GM19463 (cell line): Measurements from ENCODE around the gene PRPF38B.
"Not testable (repeated sequence)": the region's sequence is repeated elsewhere in the genome, so short reads cannot be mapped to it uniquely, and the experiment has no call there.

Source experiments
- ATAC-seq: cut with Tn5 transposase; IDR thresholded peaks from one replicate; pipeline ENCODE4 v1.9.1; 2021; ENCODE audit warnings: mild to moderate bottlenecking, moderate library complexity; ENCODE audit not compliant: unreplicated experiment

Gene PRPF38B

GRCh38 chr1:108679586-108680213 lies 12.4 kb upstream of the PRPF38B start:
- ATAC-seq = no peak

- ATAC-seq = not testable (repeated sequence)
Measured at GRCh38 chr1:108681701-108682100, 10.4 kb upstream of the PRPF38B start.

DNA sequence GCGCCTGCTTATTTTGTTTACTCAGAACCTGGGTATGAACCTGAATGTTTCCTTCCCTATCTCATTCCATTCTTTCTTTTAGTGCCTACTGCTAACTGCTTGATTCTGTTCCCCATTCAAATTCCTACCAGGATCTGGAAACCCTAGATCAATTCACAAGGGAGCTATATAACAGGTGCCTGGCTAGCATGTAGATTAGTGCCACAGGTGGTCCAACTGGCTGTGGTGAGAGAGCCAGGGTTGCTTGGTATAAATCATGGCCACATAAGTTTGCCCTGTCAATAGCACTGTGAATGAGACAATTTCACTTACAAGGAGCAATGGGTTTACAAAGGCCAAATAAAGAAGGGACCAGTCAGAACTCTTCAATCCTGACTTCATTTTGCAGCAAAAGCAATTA lies 6.6 kb upstream of the PRPF38B start:
- ATAC-seq = no peak

GRCh38 chr1:108686614-108687313 lies 5.3 kb upstream of the PRPF38B start:
- ATAC-seq = no peak

DNA sequence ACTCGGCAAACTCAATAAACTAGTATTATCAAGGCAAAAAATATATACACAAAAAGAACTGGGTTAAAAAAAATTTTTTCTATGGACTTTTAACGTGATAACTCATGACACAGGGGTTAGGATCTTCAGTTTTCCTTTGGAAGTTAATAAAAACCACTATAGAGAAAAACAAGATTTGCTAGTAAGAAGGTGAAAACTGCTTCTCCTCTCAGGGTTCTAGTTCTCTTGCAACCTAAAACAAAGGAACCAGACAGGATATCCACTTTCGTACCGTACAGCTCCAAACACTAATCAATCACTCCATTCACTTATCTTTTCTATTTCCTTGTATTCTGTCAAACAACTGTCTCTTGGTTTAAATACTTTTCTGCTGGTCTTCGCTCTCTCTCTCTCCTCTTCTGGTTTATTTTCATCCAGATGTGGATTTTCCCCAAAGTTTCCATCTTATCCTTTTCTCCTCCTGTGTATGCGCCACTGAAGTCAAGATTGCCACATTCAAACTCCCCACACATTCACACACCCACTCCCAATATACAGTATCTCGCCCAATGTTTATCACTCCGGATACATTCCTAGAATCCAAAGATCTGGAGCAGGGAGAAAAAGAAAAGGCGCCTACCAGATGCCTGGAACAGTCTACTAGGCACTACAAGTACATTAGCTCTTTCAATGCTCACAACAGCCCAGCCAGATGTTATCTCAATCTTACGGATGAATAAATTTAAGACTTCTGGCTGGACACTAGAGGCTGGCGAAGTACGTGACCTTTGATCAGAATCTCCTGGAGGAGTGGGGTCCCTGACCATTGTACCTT lies 775 bp upstream of the PRPF38B start:
- ATAC-seq = no peak

DNA sequence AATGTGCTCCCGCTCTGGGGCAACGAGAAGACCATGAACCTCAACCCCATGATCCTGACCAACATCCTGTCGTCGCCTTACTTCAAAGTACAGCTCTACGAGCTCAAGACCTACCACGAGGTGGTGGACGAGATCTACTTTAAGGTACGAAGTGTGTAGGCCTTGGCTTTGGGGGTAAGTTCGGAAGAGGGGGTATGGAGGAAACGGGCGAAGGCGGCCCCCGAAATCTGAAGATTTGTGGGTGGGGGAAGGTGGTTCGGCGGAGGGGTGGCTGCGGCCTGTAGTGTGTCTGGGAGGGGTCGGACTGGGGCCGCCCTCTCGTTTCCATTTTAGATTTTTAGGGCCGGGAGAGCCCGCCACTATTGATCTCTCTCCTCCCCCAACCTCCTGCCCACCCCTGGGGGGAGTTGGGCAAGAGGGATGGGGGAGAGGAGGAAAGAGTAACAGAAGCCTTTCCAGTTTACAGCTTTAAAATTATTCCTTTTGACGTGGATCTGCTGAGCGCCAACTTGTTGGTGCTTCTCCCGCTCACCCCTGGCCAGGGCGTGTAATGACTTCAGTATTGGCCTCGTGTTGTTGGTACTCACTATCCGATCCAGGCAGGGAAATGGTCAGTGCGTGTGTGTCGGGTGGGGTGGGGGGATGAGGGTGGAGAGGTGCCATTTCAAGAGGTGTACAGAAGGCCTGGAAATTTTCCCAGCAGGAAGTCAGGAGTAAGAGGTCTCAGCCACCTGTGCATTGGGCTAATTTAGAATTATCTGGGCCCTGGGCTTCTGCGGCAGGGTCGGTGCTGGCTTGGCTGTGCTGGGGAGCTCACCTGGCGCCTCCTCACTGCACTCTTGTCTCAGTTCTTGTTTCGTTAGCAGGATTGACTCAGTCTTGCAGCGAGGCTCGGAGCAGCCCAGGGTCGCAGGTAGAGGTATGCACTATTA lies 880 bp downstream of the PRPF38B start:
- peak; percentile 50 for ATAC-seq

GRCh38 chr1:108695535-108695934 lies 3.4 kb downstream of the PRPF38B start:
- no peak for ATAC-seq

DNA sequence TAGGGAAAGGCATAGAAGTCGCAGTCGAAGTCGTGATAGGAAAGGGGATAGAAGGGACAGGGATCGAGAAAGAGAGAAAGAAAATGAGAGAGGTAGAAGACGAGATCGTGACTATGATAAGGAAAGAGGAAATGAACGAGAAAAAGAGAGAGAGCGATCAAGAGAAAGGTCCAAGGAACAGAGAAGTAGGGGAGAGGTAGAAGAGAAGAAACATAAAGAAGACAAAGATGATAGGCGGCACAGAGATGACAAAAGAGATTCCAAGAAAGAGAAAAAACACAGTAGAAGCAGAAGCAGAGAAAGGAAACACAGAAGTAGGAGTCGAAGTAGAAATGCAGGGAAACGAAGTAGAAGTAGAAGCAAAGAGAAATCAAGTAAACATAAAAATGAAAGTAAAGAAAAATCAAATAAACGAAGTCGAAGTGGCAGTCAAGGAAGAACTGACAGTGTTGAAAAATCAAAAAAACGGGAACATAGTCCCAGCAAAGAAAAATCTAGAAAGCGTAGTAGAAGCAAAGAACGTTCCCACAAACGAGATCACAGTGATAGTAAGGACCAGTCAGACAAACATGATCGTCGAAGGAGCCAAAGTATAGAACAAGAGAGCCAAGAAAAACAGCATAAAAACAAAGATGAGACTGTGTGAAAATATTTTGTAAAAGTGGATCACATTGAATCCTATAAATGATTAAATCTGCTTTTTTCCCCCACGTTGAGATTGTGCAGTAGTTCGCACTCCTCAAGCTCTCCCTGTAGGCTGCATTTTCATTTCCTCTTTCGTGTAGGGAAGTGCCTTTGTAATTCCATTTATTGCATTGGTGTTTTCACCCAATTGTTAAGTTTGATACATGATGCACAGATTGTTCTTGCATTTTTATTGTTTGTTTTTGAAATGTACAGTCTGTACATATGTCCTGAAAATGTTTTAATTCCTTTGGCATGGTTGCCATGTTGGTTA lies 7.5 kb downstream of the PRPF38B start:
- no peak for ATAC-seq

GRCh38 chr1:108701176-108701849 lies 9.2 kb downstream of the PRPF38B start:
- no peak for ATAC-seq

DNA sequence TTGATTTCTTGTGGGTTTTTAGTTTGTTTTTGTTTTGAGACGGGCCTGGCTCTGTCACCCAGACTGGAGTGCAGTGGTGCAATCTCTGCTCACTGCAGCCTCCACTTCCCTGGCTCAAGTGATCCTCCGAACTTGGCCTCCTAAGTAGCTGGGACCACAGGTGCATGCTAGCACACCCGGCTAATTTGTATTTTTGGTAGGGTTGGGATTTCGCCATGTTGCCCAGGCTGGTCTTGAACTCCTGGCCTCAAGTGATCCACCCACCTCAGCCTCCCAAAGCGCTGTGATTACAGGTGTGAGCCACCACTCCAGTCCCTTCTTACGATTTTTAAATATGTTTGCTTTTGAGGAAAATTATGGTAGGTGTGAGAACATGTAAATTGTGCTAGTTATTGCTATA lies 10.0 kb downstream of the PRPF38B start:
- not testable (repeated sequence) for ATAC-seq

- no peak for ATAC-seq
Measured at GRCh38 chr1:108703939-108704338, 11.8 kb downstream of the PRPF38B start.

GRCh38 chr1:108704496-108704895 lies 12.4 kb downstream of the PRPF38B start:
- ATAC-seq = no peak

DNA sequence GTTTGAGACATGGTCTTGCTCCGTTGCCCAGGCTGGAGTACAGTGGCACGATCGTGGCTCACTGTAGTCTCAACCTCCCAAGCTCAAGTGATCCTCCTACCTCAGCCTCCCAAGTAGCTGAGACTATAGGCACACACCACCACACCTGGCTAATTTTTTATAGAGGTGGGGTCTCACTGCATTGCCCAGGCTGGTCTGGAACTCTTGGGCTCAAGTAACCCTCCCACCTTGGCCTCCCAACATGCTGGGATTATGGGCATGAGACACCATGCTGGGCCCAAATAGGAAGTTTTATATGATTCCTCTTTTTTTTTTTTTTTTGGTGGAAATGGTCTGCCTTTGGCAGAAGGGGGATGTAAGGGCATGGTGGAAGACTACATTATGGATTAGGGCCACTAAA lies 14.5 kb downstream of the PRPF38B start:
- no peak for ATAC-seq

DNA sequence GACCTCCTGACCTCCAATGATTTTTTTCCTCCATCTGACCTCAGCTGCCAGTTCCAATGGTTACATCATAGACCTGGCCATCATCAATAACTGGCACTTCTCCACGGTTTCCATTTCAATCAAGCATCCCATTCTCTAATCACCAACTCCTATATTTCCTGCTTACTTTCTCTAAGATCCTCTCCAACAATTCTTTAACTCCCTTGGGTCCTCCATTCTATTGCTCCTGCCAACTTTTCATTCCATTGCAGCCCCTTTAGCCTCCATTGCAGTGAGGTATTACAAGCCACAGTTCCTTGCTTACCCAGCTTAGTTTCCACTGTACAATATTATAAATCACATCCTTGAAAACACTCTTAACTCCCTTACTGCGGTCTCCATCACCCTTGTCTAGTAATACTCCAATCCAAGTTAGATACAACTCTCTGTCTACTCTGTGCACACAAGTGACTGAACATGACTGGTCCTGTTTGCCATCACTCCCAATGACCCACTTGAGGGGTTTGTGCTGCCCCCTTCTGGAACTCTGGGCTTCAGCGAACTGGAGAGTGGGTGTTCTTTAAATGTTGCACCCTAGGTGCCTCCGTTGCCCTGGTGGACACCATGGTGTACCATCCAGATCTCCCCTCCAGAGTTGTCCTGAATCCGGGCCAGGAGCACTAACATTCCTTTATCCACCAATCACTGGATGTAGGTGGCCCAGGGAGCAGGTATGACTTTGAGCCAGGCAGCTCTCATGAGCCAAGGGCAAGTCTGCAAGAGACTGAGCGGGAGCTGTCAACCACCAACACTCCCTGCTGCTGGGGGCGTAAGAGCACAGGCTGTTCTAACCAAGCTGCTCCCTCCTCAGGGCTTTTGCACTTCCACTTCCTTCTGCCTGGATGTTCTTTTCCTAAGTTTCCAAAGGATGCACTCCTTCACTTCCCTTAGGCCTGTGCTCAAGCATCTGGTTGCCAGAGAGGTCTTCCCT lies 16.9 kb downstream of the PRPF38B start:
- no peak for ATAC-seq

DNA sequence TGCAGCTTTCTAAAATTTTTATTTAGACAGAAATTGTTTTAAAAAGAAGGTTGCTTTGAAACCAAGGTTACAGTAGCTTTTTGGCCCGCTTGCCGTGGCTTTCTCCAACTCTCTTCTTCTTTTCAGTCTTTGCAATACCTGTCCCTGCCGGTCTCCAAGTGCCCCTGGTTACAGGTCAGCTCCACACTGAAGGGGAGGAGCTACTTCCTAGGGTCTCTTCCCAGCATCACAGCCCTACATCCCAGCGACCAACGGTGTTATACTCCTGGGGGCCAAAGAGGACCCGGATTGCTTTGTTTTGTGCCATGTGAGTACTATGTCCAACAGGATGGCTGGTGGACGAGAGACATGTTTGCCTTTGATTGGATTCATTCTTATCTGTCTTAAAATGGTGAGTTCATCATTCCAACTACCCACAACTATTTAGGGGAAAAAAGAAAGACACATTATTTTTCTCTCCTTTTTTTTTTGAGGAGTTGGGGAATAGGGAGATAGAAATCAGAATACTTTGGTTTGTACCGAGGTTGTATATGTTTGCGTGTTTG lies 20.6 kb downstream of the PRPF38B start, which contains the start of gene FNDC7:
Gene FNDC7, plus strand, starts transcription at position 303 of the 545 bp plus-strand sequence. Its CDS starts 26 bp downstream, at position 329.
- no peak for ATAC-seq

DNA sequence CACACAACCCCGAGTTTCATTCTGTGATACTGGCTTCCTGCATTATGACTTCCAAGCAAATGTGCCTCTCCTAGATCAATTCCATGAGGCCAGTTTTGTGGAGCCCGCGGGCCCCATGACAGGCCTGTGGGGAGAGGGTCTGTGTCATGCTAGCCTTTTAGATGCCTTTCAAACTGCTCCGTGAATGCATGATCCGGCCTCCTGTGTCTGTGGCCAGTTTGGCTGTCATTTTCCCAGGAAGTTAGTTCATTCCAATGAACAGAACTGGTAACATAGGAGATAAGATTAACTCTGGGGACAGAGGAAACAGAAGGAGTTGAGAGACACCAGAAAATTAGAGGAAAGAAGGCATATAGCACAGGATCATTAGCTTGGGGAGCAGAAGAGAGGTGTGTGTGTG lies 23.8 kb downstream of the PRPF38B start:
- ATAC-seq = no peak

GRCh38 chr1:108716437-108717230 lies 24.5 kb downstream of the PRPF38B start:
- no peak for ATAC-seq
